Activated T-cell treated with anti-CD3 and anti-CD28 coated beads, Interleukin-2, amount 50 U/mL, for 1 hour (primary cell): ENCODE results near the gene USB1.
"Not testable (repeated sequence)": the region's sequence is repeated elsewhere in the genome, so short reads cannot be mapped to it uniquely, and the experiment has no call there.

ENCODE experiments used
- DNase-seq: peaks from one replicate; pipeline ENCODE4 v3.0.0-alpha.2; 2020

USB1 gene

DNA sequence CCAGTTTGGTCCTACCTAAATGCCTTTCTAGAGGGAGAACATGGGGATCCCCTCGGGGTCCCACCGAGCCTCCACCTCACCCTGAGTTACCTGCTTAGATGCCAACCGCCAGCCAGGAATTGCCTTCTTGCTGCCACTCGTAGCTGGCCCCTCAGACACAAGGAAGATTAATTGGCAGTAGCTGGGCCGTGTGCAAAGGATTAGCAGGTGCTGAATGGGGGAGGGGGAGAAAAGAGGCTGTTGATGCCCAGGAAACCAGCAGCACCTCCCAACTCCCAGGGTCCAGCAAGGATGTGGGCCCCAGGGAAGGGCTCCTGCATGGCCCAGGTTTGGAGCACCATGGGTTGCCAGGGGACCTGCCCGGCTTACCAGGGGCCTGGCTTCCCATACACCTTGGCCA is 30.2 kb upstream of the USB1 start, which contains the start of gene CNGB1:
Gene CNGB1 (minus strand): TSS at position 159 of the 400 bp plus-strand sequence. CDS start 3,842 bp downstream, outside the sequence.
- no peak for DNase-seq

DNA sequence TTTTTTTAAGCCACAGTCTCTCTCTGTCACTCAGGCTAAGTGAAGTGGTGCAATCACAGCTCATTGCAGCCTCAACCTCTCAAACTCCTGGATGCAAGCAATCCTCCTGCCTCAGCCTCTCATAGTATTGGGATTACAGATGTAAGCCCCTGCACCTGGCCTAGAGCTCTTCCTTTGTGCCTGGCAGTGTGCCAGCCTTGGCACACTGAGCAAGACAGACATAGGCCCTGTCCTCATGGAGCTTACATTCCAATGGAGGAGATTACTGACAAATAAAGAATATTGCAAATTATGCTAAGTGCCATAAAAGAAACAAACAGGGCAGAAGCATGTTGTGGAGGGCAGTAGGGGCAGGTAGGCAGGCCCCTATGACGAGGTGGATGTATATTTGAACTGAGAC is 29.4 kb upstream of the USB1 start:
- no peak for DNase-seq

DNA sequence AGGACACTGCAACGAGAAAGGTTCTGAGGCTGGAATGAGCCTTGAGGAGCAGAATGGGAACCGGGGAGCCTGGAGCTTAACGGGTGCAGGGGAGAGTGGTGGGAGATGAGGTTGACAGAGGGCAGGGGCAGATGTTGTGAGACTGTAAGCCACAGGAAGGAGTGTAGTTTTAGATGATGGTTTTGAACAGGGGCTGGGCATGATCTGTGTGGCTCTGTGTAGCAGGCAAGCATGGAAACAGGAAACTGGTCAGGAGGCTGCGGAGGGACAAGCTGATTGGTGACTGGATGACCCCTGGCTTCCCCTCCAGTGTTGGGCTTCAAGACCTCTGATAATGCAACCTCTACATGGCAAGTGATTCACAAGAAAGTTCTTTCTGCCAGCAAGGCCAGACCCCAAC is 28.9 kb upstream of the USB1 start:
- DNase-seq, result no peak

DNA sequence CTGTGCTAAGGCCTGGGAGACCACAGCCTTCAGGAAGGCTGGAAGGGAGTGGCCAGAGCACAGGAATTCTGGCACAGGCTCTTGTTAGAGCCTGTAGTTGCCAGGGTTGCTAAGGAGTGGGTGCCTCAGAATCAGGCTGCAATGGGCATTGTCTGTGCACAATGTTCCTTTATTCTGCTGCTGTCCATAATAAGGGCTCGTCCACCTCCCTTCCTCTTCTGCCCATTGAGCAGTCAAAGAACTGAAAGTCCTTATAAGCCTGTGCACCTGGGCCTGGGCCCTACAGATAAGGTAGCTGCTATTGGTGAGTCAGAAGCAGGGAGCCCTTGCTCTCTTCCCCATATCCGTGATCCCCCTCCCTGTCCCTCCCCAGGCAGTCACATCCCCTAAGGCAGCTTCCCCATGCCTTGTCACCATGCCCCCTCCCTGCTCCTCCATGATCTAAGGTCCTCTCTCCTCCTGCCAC is 24.8 kb upstream of the USB1 start:
- no peak for DNase-seq

DNA sequence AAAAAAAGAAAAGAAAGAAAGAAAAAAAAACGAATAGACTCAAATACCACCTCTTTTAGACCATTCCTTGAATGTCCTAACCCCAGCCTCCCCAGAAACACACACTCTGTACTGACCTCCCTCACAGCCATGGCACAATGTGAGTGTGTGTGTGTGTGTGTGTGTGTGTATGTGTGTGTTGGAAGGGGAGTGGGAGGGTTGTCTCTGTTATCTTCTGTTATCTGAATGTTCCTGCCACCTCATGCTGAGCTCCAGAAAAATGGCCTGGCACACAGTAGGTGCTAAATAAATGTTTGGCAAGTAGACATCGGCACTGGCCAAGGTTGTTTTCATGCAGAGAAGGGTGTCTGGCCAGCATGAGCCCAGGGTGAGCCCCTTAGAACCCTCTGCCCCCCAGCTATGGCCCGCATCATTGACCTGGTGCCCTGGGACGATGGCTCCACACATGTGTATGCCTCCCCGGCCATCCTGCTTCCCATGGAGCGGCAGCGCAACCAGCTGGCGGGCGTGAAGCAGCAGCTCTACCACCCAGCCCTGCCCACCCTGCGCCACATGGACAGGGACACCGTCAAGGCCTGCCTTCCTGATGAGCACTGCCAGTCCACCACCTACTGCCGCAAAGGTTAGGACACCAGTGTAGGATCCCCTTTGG is 23.7 kb upstream of the USB1 start:
- no peak for DNase-seq

DNA sequence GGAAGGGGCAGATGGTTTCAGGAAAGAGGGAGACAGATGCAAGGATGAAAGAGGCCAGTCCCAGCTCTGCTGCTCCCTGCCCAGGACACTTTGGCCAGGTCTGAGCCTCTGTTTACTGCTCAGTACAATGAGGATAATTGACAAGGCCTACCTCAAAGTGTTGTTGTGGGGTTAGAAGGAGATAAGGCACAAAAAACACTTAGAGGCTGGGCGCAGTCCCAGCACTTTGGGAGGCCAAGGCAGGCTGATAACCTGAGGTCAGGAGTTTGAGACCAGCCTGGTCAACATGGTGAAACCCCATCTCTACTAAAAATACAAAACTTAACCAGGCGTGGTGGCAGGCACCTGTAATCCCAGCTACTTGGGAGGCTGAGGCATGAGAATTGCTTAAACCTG is 23.1 kb upstream of the USB1 start:
- not testable (repeated sequence) for DNase-seq

DNA sequence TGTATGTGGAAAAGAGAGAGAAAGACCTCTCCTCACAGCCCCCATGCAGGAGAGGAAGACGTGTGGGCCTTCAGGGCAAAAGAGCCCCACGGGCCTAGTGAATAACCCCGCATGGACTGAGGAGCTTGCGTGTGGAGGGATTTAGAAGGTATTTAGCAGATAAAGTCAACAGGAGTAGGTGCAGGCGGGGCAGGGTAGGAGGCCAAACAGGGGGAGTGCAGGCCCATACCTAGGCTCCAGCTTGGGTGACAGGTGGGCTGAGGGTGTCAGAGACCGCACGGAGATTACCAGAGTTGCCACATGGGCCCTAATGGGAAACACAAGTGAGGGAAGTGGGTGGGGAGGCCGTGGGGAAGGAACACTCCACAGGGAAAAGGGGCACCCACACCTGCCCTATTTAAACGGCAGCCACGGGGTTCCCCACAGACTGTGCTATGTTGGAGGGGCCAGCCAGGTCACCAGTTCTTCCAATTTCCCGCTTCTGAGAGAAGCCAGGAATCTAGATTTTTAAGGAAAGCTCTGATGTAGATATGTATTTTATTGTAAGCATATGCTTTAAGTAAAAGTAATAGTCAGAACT is 22.1 kb upstream of the USB1 start:
- DNase-seq, result no peak

DNA sequence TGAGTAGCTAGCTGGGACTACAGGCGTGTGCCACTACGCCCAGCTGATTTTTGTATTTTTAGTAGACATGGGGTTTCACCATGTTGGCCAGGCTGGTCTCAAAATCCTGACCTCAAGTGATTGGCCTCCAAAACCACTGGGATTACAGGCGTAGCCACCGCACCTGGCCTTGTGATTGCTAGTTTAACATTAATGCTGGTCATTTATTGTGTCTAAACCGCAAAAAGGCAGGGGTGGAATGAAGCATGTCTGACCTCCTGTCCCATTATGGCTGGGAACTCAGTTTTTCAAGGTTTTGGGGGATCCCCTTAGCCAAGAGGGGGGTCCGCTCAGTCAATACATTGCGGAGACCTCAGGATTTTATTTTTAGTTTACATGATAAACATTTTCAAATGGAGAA is 19.6 kb upstream of the USB1 start:
- no peak for DNase-seq

DNA sequence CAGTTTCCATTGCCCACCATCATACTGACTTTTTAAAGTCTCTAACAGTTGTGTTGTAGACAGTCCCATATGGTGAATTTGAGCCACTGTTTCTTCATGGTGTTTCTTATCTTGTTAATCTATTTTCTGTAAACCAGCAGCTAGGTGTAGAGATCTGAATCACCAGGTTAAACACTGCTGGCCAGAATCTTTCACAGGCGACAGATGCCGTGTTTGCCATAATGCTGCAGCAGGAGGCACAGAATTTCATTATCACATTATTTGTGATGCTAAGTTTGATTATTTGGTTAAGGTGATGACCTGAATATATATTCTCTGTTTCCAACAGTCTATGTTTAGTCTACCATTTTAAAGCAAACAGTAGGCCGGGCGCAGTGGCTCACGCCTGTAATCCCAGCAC is 18.8 kb upstream of the USB1 start:
- DNase-seq, result no peak

DNA sequence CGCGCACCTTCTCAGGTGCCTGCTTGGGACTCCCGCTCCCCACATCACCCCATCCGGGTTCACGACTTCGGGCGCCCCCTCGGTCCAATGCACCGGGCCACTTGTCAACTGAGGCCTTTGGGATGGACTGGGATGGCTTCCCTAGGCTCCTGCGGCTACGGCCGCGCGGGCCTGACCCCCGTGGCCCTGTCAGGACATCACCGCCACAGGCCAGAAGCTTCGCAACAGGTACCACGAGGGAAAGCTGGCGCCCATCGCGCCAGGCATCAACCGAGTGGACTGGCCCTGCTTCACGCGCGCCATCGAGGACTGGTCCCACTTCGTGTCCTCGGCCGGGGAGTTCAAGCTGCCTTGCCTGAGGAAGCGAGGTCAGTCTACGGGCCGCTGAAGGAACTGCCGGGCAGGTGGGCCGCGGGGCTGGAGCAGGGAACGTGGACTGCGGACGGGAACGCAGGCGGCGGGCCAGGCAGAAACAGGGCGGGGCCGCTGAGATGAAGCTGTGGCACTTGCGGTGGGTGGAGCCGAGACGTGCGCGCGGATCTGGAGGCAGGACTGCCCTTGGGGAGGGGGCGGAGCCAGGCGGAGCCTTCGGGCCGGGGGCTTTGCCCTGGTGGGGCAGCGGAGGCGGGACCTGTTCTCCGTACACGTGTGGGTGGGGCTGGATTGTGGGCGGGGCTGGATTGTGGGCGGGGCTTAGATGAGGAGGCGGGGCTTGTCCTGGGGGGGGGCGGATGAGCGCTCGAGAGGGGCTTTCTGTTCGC is 16.6 kb upstream of the USB1 start:
- DNase-seq, result peak; percentile 92

DNA sequence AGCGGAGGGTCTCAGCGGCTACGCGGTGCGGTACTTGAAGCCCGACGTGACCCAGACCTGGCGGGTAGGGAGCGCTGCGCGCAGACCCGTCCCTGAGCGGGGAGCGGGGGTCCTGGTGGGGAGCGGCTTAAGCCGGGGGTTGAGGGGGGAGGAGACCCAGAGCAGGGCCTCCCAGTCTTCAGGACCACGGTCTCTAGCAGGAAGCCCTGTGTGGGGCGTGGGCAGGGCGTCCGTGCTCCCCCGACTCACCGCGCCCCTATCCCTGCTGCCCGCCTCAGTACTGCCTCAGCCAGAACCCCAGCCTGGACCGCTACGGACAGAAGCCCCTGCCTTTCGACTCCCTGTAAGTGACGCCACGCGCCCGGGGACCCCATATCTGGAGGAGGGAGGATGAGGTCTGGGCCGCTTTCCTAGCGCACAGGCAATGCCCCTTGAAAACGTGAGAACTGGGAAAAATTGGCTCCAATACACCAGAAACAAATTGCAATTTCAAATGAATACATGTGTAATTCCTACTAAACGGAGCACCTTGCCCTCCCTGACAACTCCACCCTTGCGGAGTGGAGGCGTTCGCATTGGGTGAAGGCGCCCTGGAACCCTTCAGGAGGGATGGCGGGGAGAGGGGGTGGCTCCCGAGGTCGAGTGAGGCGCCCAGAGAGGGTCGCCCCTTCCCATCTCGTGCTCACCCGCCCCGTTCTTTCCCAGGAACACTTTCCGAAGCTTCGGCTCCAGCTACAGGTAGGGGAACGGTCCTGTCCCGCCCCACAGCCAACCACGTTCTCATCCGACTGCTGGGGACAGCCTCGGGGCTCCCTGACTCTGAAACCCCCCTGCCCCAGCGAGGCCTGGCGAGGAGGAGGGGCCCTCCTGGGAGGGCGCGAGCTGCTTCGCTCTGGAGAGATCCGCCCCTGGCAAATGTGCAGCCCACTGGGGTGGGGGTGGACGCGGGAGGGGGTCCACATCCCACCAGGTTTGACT is 15.7 kb upstream of the USB1 start:
- DNase-seq, result no peak

DNA sequence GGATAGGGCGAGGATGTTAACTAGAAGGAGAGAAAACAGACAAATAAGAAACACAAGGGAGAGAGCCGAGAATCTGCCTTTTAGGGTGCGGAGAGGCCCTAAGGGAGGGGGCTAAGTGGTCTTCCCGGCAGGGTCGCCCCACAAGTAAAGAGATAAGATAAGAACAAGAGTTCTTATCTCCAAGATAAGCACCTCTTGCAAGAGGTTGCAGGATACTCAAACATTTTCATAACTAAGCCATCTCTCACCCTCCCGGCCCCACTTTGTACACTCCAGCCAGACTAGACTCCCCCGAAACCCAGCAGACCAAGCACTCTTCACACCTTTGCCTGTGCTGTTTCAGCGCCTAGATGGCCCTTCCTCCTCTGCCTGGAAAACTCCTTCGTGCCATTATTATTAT is 15.0 kb upstream of the USB1 start:
- no peak for DNase-seq

DNA sequence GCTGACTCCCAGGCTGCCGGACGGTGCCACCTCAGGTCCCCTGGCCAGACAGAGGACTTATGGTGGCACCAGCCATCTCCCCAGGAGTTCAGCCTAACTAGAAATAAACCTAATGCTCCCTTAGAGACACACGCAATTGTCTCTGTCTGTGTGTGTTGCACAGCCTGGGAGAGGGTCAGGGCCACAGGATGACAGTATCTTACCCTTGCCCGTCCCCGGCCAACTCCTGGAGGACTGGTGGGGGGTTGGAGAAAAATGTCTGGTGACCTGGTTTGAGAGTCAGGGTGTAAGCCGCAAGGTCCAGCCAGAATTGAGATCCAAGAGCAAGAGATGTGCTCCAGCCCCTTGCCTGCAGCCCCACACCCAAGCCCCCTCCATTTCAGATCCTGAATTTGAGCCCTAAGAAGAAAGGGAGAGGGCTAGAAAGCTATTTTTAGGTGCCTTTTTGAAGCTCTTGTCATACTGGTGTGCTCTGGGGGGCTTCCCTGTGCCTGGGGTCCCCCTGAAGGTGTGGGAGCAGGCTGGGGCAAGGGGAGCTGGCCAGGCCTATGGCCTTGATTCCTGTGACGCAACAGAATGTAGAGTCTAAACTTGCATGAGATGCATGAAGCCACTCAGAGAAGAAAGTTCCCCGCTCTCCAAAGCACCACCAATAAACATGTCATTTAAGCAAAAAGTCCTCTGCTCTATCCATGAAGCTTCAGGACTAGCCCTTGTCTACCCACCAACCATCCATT is 13.6 kb upstream of the USB1 start:
- no peak for DNase-seq

DNA sequence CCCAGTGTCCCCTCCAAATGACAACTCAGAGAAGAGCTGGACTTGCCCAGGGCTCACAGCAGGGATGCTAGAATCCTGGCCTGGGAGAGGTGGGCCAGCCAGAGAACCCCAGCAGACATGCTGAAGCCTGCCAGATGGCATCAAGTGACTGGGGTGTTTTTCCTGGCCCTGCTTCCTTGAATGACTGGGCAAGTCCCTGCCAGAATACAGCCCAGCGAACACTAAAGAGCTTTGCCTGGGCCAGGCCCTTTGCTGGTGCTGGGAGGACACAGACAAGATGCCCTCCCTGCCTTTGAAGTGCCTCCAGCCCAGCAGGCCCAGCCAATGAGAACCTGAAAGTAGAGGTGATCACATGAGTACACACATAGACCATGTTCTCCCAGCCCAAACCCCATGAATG is 12.3 kb upstream of the USB1 start:
- peak; percentile 13 for DNase-seq

DNA sequence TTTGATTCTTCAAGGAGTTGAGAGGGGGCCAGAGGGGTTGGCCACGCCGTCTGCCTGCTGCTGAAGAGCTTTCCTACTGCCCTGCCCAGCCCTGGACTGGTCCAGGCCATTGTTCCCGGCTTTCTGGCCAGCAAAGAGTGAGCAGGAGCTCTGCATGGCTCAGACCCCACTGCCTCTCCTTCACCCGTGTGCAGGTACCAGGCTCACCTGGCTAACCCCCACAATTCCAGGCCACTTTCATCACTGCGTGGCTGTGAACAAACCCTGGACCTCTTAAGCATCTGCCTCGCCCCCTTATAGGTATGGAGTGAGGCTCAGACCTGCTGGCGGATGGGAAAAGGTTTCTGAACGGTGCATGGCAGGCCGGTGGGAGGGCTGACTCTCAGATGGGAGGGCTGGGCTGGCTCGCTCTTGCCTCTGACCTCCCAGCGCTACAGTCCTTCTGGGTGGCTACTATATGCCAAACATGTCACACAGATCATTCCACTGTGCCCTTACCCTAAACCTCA is 9.6 kb upstream of the USB1 start:
- DNase-seq, result no peak

DNA sequence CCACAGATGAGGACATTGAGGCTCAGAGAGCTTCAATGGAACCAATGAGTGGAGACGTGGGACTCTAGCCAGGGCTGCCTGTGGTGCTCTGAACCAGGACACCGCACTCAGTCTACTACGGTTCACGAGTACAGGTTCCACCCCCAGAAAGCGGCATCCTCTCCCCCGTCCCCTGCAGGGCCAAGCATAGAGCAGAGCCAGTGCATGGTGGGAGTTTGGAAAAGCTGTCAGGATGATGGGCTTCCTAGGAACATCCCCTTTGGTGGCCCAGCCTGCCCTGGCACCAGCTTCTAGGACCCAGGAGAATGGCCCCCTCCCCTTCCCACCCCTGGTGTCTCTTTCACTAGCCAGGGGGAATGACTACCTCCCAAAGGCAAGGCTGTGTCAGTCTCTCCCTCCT is 9.1 kb upstream of the USB1 start:
- no peak for DNase-seq

DNA sequence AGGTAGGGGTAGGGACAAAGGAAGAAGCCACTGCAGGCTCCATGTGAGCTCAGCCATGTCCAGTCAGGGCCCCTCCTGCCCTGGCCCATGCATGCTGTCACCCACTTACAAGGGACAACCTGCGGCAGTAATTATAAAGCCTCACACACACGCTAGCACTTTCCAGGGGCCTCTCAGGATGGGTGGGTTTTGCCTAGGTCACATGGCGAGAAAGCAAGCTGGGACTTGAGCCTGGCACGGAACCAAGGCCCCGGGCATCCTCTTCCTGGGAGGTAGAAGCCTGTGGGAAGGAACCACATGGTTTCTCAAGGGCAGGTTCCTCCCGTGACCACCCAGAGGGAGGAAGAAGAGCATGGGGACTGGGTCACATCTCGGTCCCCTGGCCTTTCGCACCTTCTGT is 7.8 kb upstream of the USB1 start:
- DNase-seq, result no peak

DNA sequence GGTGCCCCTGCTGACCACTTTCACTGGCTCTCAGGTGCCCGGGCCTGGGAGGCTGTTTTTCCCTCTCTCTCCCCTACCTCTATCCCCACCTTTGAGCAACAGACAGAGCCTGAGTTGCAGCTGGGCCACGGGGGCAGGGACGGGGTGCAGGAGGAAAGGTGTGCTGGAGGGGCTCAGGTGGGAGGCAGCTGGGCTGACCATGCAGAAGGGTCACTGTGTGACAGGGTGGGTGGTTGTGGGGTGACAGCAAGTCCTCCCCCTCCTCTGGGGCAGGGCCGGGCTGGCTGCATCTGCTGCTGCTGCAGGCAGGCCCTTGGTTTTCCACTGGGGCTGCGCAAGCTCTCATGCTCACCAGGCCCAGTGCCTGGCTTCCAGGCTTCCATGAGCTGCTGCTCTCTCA is 7.3 kb upstream of the USB1 start:
- no peak for DNase-seq

DNA sequence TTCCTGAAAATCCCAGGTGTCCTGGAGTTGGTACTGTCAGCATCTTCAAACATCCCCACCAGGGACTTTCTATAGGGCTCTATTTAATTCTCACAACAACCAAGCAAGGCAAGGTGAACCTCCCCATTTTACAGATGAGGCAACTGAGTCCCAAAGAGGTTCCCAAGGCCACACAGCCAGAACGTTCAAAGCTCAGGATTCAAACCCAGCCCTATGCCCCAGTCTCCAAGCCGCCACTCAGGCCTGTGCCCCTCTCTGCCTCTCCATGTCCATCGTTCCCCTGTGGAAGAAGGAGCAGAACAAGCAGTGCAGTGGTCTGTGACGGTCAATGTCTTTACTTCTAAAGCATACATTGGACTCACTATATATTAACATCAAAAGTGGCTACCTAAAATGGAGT is 6.8 kb upstream of the USB1 start:
- no peak for DNase-seq

DNA sequence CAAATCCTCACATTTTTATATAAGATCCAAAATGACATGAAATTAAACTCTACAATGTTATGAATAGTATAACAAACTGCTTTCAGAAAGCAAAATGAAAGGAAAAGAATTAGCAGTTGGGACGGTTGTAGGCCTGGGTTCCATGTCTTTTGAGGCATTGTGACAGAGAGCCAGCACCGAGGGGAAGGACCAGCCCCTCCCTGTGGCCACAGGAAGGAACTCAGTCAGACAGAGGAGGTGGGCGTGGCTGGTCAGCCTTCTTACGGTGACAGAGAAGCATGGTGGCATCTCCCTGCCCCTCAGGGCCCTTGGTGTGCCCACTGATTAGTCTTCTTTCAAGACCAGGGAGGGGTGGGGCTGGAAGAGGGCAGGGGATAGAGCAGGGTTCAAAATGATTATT is 6.4 kb upstream of the USB1 start:
- peak; percentile 40 for DNase-seq

DNA sequence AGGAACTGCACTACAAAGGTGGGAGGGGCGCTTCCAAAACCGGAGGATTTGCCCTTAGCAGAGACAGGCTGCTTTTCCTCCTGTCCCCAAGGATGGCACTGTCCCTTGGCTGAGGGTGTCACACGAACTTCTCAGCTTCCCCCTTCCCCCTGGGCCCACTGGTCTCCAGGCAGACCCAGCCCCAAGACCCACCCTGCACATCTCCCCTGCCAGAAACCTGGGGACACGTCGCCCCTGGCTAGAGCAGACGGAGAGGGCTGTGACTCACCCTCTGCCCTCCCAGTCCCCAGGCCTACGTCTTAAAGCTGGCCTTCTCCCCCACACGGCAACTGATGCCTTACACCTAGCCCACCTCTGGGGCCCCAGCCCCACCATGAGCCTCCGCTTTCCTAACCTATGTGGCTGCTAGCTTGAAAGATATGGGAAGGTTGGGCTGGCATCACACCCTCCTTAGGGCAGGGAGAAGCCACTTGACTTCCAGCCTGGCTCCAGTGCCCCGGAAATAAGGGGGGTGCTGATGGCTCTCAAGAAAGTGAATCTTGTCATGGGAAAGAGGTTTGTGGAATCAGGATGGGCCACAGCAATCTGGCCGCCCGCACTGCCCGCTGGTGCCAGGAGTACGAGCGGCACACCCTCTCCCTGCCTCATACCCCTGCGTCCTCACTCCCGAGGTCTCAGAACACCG is 5.3 kb upstream of the USB1 start:
- DNase-seq, result no peak
